Right renal cortex interstitium (tissue), 3 donors: ENCODE results near the gene ZBTB42. TPM values are rescaled to one million over a fixed set of nuclear protein-coding genes. Genes with fewer than 3 reads are reported as not detected.

Source experiments
- DNase-seq, 3 donors: peaks; one replicate each; pipeline ENCODE4 v3.0.0-alpha.2; 2013; ENCODE audit warnings: low read depth in 3 of 3, low spot score in 2 of 3
- polyA plus RNA-seq, 3 donors: library from polyadenylated mRNA; unstranded; fragments of 120-200 nt; gene quantifications; one replicate each; pipeline ENCODE4 v1.2.1, GENCODE V29; 2013; ENCODE audit not compliant: insufficient read length in 3 of 3

Gene ZBTB42
- polyA plus RNA-seq = 1 to 10 TPM; 3.8 to 4.4 (median 3.8) TPM

- no peak for DNase-seq
Observed at GRCh38 chr14:104800771-104801519, at the start of gene ZBTB42. TSS of gene ZBTB42 (plus strand) at chr14:104801101. CDS start at chr14:104801198, 97 bp downstream.

- DNase-seq = no peak
Observed at GRCh38 chr14:104751539-104752422, 49.1 kb upstream of the ZBTB42 start.

- DNase-seq = no peak
Observed at GRCh38 chr14:104752423-104752734, 48.5 kb upstream of the ZBTB42 start.

GRCh38 chr14:104752735-104753527, 48.0 kb upstream of the ZBTB42 start, which contains the start of gene SIVA1:
TSS of gene SIVA1 (plus strand) at chr14:104753147. CDS start at chr14:104753202, 55 bp downstream.
- DNase-seq = peak; percentile 95 to 96 (median 96)

- no peak for DNase-seq
Observed at GRCh38 chr14:104753528-104754212, 47.2 kb upstream of the ZBTB42 start.

- no peak for DNase-seq
Observed at GRCh38 chr14:104754213-104754851, 46.6 kb upstream of the ZBTB42 start.

- DNase-seq = no peak
Observed at GRCh38 chr14:104755621-104756020, 45.3 kb upstream of the ZBTB42 start.

GRCh38 chr14:104756477-104757237, 44.2 kb upstream of the ZBTB42 start:
- no peak for DNase-seq

- DNase-seq = no peak
Observed at GRCh38 chr14:104757238-104757585, 43.7 kb upstream of the ZBTB42 start.

- DNase-seq = no peak
Observed at GRCh38 chr14:104757681-104758392, 43.1 kb upstream of the ZBTB42 start.

- DNase-seq = no peak
Observed at GRCh38 chr14:104758981-104759969, 41.6 kb upstream of the ZBTB42 start.

GRCh38 chr14:104765517-104765916, 35.4 kb upstream of the ZBTB42 start:
- no peak for DNase-seq

- no peak for DNase-seq
Observed at GRCh38 chr14:104766256-104766862, 34.5 kb upstream of the ZBTB42 start.

GRCh38 chr14:104766863-104767633, 33.9 kb upstream of the ZBTB42 start:
- DNase-seq = no peak

GRCh38 chr14:104767634-104767918, 33.3 kb upstream of the ZBTB42 start:
- DNase-seq = no peak
